GM12878 (cell line): ENCODE results near the gene MYO1D. TPM values are rescaled to one million over a fixed set of nuclear protein-coding genes. Genes with fewer than 3 reads are reported as not detected.

Experiments
- BCLAF1 ChIP-seq: fragments of 450-650 bp; IDR thresholded peaks from 2 replicates; pipeline ENCODE4 v1.6.1; 2017; ENCODE audit warnings: antibody characterized with exemption, mild to moderate bottlenecking, moderate library complexity
- BHLHE40 ChIP-seq, 2 experiments: fragments of 450-650 bp in 1 of 2; IDR thresholded peaks; 2 replicates each; pipeline ENCODE4 v1.6.1; 2011 to 2017; ENCODE audit warnings: low read depth in 2 of 2, borderline replicate concordance in 1 of 2, improper control_type of control experiment in 1 of 2, low read length in 1 of 2, mild to moderate bottlenecking in 1 of 2
- BMI1 ChIP-seq: fragments of 450-650 bp; IDR thresholded peaks from 2 replicates; pipeline ENCODE4 v1.6.1; 2016; ENCODE audit warnings: mild to moderate bottlenecking, moderate library complexity, borderline replicate concordance
- CBX5 ChIP-seq: sonication (generic); IDR thresholded peaks from 2 replicates; pipeline ENCODE4 v1.6.1; 2016; ENCODE audit warnings: low read depth, moderate library complexity, mild to moderate bottlenecking, inconsistent platforms
- CEBPB ChIP-seq, 2 experiments: fragments of 150-350 bp in 1 of 2; IDR thresholded peaks; 2 replicates each; pipeline ENCODE4 v1.6.1; 2012 to 2014; ENCODE audit warnings: low read depth in 2 of 2, low read length in 2 of 2, borderline replicate concordance in 1 of 2, inconsistent platforms in 1 of 2
- CHD2 ChIP-seq: IDR thresholded peaks from 2 replicates; pipeline ENCODE4 v1.6.1; 2011; ENCODE audit warnings: low read depth, low read length, improper control_type of control experiment, borderline replicate concordance
- CREM ChIP-seq: IDR thresholded peaks from 2 replicates; pipeline ENCODE4 v1.6.1; 2014; ENCODE audit warnings: antibody characterized with exemption, low read depth
- FOXK2 ChIP-seq: fragments of 450-650 bp; IDR thresholded peaks from 2 replicates; pipeline ENCODE4 v1.6.1; 2017; ENCODE audit warnings: mild to moderate bottlenecking, moderate library complexity
- HDAC2 ChIP-seq: fragments of 200-600 bp; sonication (generic); IDR thresholded peaks from 2 replicates; pipeline ENCODE4 v1.6.1; 2017
- IKZF1 ChIP-seq: fragments of 450-650 bp; conservative IDR thresholded peaks from 2 replicates; pipeline ENCODE4 v1.6.1; 2017; ENCODE audit warnings: antibody characterized with exemption, mild to moderate bottlenecking
- JUND ChIP-seq: IDR thresholded peaks from 2 replicates; pipeline ENCODE4 v1.6.1; 2012; ENCODE audit warnings: low read depth, mild to moderate bottlenecking, low read length, improper control_type of control experiment, moderate library complexity
- LARP7 ChIP-seq: fragments of 450-650 bp; IDR thresholded peaks from 2 replicates; pipeline ENCODE4 v1.6.1; 2017; ENCODE audit warnings: mild to moderate bottlenecking
- MAX ChIP-seq: IDR thresholded peaks from 2 replicates; pipeline ENCODE4 v1.6.1; 2012; ENCODE audit warnings: low read depth, low read length, improper control_type of control experiment
- NFIC ChIP-seq: IDR thresholded peaks from 2 replicates; pipeline ENCODE4 v1.6.1; 2012; ENCODE audit warnings: low read depth, mild to moderate bottlenecking, inconsistent platforms, low read length, moderate library complexity
- RBBP5 ChIP-seq: fragments of 200-600 bp; sonication (generic); conservative IDR thresholded peaks from 2 replicates; pipeline ENCODE4 v1.6.1; 2016
- SMAD1 ChIP-seq: fragments of 450-650 bp; IDR thresholded peaks from 2 replicates; pipeline ENCODE4 v1.6.1; 2018; ENCODE audit warnings: mild to moderate bottlenecking, low read depth; ENCODE audit not compliant: partially characterized antibody
- SMC3 ChIP-seq: IDR thresholded peaks from 2 replicates; pipeline ENCODE4 v1.6.1; 2011; ENCODE audit warnings: low read length, improper control_type of control experiment, borderline replicate concordance
- SRF ChIP-seq, 2 experiments: IDR thresholded peaks; 2 replicates each; pipeline ENCODE4 v1.6.1; 2011; ENCODE audit warnings: low read depth in 2 of 2, low read length in 2 of 2, mild to moderate bottlenecking in 1 of 2, moderate library complexity in 1 of 2
- ZNF207 ChIP-seq: fragments of 450-650 bp; IDR thresholded peaks from 2 replicates; pipeline ENCODE4 v1.6.1; 2014; ENCODE audit warnings: antibody characterized with exemption, mild to moderate bottlenecking, borderline replicate concordance
- polyA plus RNA-seq, 11 experiments: library from polyadenylated mRNA; depleted of rRNA in 4 of 11; unstranded in 6 of 11; stranded (reverse) in 5 of 11; fragments of >200 nt; fragmentation: Nextera tagmentation in 4 of 11; fragmentation: Illumina TruSeq in 1 of 11; extraction: Ambion mirVana in 4 of 11; extraction: Trizol in 1 of 11; gene quantifications; 1 replicate in 1 of 11; 2 replicates in 10 of 11; pipeline versions ENCODE4 v1.2.1 to v1.2.3, GENCODE V29; 2011 to 2016; ENCODE audit warnings: inconsistent platforms in 2 of 11, missing spikeins in 2 of 11, low read depth in 1 of 11
- total RNA-seq, 4 experiments: library from RNA; depleted of rRNA in 3 of 4; stranded (reverse); fragments of >200 nt in 3 of 4; fragmentation: Illumina TruSeq in 1 of 4; extraction: Trizol in 1 of 4; gene quantifications; 2 replicates each; pipeline versions ENCODE4 v1.2.1 to v1.2.3, GENCODE V29; 2013 to 2021
- TF ChIP-seq, protein P1 (sequence below): fragments of 450-650 bp; IDR thresholded peaks from 2 replicates; pipeline ENCODE4 v1.6.1; 2017; ENCODE audit warnings: mild to moderate bottlenecking, moderate library complexity
- TF ChIP-seq, protein P2 (sequence below): fragments of 450-650 bp; IDR thresholded peaks from 2 replicates; pipeline ENCODE4 v1.6.1; 2017; ENCODE audit warnings: borderline replicate concordance

The MYO1D gene
- total and polyA plus RNA-seq, 10 of the 15 experiments (the other 5 are each of a cell fraction or from before 2014, with no cell fraction given) = 1.8 to 37.7 (median 25.4) TPM

DNA sequence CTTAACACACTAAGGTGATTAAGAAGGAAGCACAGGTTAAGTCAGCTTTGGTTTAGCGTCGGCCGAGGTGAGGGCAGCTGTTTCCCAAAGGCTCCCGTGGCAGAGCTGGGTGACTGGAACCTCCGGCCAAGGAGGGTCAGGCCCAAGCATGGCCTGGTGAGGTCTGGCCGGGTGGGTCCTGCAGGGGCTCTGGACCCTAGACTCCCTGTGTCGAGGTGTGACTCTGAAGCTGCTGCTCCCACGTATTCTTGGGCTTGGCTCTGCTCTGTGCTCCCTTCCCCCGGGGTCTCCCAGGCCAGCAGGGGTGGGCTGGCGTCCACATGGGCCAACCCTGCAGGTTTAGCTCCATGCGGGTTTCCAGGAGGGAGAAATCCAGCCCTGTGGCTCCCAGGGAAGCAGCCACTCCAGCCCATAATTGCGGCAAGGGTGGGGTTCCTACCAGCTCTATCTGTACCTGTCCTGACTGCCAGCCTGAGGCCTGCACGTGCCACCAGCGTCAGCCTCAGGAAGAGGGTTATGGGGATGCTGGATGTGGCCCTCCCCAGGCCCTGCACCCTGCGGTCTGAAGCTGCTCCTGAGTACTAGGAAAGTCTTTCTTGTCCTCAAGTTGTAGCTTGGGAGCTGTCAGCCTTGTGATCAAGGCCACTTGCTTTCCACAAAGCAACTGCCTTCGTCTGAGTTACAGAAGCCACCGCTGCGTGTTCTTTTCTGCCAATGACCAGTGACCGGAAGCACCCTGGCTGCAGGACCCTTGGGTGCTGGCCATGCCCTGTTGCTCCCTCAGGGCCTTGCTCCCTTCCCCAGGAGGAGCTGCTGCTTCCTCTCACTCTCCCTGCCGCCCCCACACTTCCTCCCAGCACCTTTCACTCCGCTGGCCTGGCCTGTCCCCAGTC is 385.3 kb downstream of the MYO1D start (continued):
- no peak for TF ChIP-seq BCLAF1
- TF ChIP-seq CEBPB (IDR thresholded peaks at IDR 0.05; ENCODE audit: borderline replicate concordance in 1 of 2, low read depth in 2 of 2, low read length in 2 of 2) = no peak
- TF ChIP-seq JUND = no peak
- TF ChIP-seq CREM = no peak
- TF ChIP-seq, protein P1, sequence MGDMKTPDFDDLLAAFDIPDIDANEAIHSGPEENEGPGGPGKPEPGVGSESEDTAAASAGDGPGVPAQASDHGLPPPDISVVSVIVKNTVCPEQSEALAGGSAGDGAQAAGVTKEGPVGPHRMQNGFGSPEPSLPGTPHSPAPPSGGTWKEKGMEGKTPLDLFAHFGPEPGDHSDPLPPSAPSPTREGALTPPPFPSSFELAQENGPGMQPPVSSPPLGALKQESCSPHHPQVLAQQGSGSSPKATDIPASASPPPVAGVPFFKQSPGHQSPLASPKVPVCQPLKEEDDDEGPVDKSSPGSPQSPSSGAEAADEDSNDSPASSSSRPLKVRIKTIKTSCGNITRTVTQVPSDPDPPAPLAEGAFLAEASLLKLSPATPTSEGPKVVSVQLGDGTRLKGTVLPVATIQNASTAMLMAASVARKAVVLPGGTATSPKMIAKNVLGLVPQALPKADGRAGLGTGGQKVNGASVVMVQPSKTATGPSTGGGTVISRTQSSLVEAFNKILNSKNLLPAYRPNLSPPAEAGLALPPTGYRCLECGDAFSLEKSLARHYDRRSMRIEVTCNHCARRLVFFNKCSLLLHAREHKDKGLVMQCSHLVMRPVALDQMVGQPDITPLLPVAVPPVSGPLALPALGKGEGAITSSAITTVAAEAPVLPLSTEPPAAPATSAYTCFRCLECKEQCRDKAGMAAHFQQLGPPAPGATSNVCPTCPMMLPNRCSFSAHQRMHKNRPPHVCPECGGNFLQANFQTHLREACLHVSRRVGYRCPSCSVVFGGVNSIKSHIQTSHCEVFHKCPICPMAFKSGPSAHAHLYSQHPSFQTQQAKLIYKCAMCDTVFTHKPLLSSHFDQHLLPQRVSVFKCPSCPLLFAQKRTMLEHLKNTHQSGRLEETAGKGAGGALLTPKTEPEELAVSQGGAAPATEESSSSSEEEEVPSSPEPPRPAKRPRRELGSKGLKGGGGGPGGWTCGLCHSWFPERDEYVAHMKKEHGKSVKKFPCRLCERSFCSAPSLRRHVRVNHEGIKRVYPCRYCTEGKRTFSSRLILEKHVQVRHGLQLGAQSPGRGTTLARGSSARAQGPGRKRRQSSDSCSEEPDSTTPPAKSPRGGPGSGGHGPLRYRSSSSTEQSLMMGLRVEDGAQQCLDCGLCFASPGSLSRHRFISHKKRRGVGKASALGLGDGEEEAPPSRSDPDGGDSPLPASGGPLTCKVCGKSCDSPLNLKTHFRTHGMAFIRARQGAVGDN = peak; percentile 97
- TF ChIP-seq LARP7 = 0 out of 2 replicates have a peak, but pooled peaks have one; percentile 18
- TF ChIP-seq SMC3 = no peak
- no peak for TF ChIP-seq HDAC2
- no peak; the same call in 1 of the 2 replicates for TF ChIP-seq BMI1
- TF ChIP-seq IKZF1 = peak; percentile 94
- TF ChIP-seq CBX5 = no peak
- TF ChIP-seq SRF (IDR thresholded peaks at IDR 0.05; ENCODE audit: low read depth in 2 of 2, low read length in 2 of 2) = no peak
- no peak for TF ChIP-seq FOXK2
- TF ChIP-seq SMAD1 = peak; percentile 39
- peak; percentile 10; the same call in 1 of the 2 replicates for TF ChIP-seq NFIC
- TF ChIP-seq, protein P2, sequence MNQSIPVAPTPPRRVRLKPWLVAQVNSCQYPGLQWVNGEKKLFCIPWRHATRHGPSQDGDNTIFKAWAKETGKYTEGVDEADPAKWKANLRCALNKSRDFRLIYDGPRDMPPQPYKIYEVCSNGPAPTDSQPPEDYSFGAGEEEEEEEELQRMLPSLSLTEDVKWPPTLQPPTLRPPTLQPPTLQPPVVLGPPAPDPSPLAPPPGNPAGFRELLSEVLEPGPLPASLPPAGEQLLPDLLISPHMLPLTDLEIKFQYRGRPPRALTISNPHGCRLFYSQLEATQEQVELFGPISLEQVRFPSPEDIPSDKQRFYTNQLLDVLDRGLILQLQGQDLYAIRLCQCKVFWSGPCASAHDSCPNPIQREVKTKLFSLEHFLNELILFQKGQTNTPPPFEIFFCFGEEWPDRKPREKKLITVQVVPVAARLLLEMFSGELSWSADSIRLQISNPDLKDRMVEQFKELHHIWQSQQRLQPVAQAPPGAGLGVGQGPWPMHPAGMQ = no peak
- TF ChIP-seq BHLHE40 (IDR thresholded peaks at IDR 0.05; ENCODE audit: borderline replicate concordance in 1 of 2, low read depth in 2 of 2, low read length in 1 of 2) = peak; percentile 19 to 91; a peak in 2 of 4 replicates
- 0 out of 2 replicates have a peak, but pooled peaks have one; percentile 11 for TF ChIP-seq CHD2
- TF ChIP-seq ZNF207 = 0 out of 2 replicates have a peak, but pooled peaks have one; percentile 19
- 0 out of 2 replicates have a peak, but pooled peaks have one; percentile 31 for TF ChIP-seq MAX
- no peak for TF ChIP-seq RBBP5
